A204.1 (cell line): ENCODE data around the gene SPATA31C1.
"Not testable (repeated sequence)": the region's sequence is repeated elsewhere in the genome, so short reads cannot be mapped to it uniquely, and the experiment has no call there.

ENCODE experiments used
- FAIRE-seq: peaks from 2 replicates; lab custom pipeline; 2012; peaks lifted over from hg19 to GRCh38; lab: Jason Lieb, UNC

SPATA31C1 gene

GRCh38 chr9:87917662-87918061 lies at the start of gene SPATA31C1:
Gene SPATA31C1 (plus strand): TSS chr9:87917962.
- FAIRE-seq: not testable (repeated sequence)

- FAIRE-seq: no peak
Measured at GRCh38 chr9:87868175-87868574, 49.6 kb upstream of the SPATA31C1 start.

- FAIRE-seq: no peak
Measured at GRCh38 chr9:87868635-87869034, 49.1 kb upstream of the SPATA31C1 start.

- FAIRE-seq: no peak
Measured at GRCh38 chr9:87869082-87869481, 48.7 kb upstream of the SPATA31C1 start.

- FAIRE-seq: no peak
Measured at GRCh38 chr9:87871425-87872078, 46.2 kb upstream of the SPATA31C1 start.

GRCh38 chr9:87872079-87872624 lies 45.6 kb upstream of the SPATA31C1 start:
- FAIRE-seq: no peak

GRCh38 chr9:87873607-87874303 lies 44.0 kb upstream of the SPATA31C1 start:
- FAIRE-seq: no peak

- FAIRE-seq: no peak
Measured at GRCh38 chr9:87874304-87874623, 43.5 kb upstream of the SPATA31C1 start.

- FAIRE-seq: no peak
Measured at GRCh38 chr9:87875060-87875459, 42.7 kb upstream of the SPATA31C1 start.

GRCh38 chr9:87875831-87876545 lies 41.8 kb upstream of the SPATA31C1 start:
- FAIRE-seq: no peak

GRCh38 chr9:87876708-87877107 lies 41.1 kb upstream of the SPATA31C1 start:
- no peak for FAIRE-seq

- FAIRE-seq: no peak
Measured at GRCh38 chr9:87878989-87879511, 38.7 kb upstream of the SPATA31C1 start.

GRCh38 chr9:87880116-87880515 lies 37.6 kb upstream of the SPATA31C1 start:
- no peak for FAIRE-seq

GRCh38 chr9:87880683-87881082 lies 37.1 kb upstream of the SPATA31C1 start:
- no peak for FAIRE-seq

GRCh38 chr9:87882627-87883026 lies 35.1 kb upstream of the SPATA31C1 start, which contains the start of gene SPATA31E1:
Gene SPATA31E1 (plus strand): TSS chr9:87882877. CDS start chr9:87882892, 15 bp downstream.
- FAIRE-seq: no peak

GRCh38 chr9:87883274-87883673 lies 34.5 kb upstream of the SPATA31C1 start:
- no peak for FAIRE-seq

GRCh38 chr9:87883990-87884389 lies 33.8 kb upstream of the SPATA31C1 start:
- no peak for FAIRE-seq

- FAIRE-seq: no peak
Measured at GRCh38 chr9:87884578-87885459, 32.9 kb upstream of the SPATA31C1 start.

GRCh38 chr9:87885484-87886189 lies 32.1 kb upstream of the SPATA31C1 start:
- FAIRE-seq: no peak

GRCh38 chr9:87886210-87886932 lies 31.4 kb upstream of the SPATA31C1 start:
- FAIRE-seq: no peak
